ENCODE measurements around the gene DPP10.

DNA sequence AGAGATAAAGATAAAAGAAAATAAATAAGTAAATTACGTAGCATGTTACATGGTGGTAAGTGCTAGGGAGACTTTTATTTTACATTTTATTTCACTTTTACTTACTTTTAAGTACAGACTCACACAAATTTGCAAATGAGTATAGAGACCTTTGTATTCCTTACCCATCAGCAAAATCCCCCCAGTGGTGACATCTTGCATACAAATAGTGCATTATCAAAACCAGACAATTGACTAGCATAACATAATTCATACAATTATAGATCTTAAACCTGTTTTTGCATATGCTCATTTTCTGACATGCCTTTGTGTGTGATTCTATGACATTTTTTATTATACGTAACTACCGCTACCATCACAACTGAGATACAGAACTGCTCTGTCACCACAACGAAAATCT is 1099.4 kb downstream of the DPP10 start:
- no peak for TF ChIP-seq JUND (IDR thresholded peaks at IDR 0.05)
- TF ChIP-seq, protein P1, sequence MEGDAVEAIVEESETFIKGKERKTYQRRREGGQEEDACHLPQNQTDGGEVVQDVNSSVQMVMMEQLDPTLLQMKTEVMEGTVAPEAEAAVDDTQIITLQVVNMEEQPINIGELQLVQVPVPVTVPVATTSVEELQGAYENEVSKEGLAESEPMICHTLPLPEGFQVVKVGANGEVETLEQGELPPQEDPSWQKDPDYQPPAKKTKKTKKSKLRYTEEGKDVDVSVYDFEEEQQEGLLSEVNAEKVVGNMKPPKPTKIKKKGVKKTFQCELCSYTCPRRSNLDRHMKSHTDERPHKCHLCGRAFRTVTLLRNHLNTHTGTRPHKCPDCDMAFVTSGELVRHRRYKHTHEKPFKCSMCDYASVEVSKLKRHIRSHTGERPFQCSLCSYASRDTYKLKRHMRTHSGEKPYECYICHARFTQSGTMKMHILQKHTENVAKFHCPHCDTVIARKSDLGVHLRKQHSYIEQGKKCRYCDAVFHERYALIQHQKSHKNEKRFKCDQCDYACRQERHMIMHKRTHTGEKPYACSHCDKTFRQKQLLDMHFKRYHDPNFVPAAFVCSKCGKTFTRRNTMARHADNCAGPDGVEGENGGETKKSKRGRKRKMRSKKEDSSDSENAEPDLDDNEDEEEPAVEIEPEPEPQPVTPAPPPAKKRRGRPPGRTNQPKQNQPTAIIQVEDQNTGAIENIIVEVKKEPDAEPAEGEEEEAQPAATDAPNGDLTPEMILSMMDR (IDR thresholded peaks at IDR 0.05; ENCODE audit: low read depth, low read length, missing input control), result no peak
- TF ChIP-seq EGR1 (IDR thresholded peaks at IDR 0.05; ENCODE audit: low read depth in 2 of 2), result no peak
- TF ChIP-seq, protein P2, sequence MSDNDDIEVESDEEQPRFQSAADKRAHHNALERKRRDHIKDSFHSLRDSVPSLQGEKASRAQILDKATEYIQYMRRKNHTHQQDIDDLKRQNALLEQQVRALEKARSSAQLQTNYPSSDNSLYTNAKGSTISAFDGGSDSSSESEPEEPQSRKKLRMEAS (IDR thresholded peaks at IDR 0.05), result no peak
- TF ChIP-seq RAD21 (IDR thresholded peaks at IDR 0.05), result no peak
- TF ChIP-seq, protein P3, sequence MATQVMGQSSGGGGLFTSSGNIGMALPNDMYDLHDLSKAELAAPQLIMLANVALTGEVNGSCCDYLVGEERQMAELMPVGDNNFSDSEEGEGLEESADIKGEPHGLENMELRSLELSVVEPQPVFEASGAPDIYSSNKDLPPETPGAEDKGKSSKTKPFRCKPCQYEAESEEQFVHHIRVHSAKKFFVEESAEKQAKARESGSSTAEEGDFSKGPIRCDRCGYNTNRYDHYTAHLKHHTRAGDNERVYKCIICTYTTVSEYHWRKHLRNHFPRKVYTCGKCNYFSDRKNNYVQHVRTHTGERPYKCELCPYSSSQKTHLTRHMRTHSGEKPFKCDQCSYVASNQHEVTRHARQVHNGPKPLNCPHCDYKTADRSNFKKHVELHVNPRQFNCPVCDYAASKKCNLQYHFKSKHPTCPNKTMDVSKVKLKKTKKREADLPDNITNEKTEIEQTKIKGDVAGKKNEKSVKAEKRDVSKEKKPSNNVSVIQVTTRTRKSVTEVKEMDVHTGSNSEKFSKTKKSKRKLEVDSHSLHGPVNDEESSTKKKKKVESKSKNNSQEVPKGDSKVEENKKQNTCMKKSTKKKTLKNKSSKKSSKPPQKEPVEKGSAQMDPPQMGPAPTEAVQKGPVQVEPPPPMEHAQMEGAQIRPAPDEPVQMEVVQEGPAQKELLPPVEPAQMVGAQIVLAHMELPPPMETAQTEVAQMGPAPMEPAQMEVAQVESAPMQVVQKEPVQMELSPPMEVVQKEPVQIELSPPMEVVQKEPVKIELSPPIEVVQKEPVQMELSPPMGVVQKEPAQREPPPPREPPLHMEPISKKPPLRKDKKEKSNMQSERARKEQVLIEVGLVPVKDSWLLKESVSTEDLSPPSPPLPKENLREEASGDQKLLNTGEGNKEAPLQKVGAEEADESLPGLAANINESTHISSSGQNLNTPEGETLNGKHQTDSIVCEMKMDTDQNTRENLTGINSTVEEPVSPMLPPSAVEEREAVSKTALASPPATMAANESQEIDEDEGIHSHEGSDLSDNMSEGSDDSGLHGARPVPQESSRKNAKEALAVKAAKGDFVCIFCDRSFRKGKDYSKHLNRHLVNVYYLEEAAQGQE (IDR thresholded peaks at IDR 0.05), result no peak
- no peak for TF ChIP-seq GABPA (IDR thresholded peaks at IDR 0.05 in 1 of 2, conservative IDR thresholded peaks at IDR 0.05 in 1 of 2)
- no peak for TF ChIP-seq SP1 (IDR thresholded peaks at IDR 0.05)
- TF ChIP-seq, protein P4, sequence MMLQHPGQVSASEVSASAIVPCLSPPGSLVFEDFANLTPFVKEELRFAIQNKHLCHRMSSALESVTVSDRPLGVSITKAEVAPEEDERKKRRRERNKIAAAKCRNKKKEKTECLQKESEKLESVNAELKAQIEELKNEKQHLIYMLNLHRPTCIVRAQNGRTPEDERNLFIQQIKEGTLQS (IDR thresholded peaks at IDR 0.05), result no peak

Data from liver (tissue), 3 donors.